ENCODE data around the gene FRK. TPM values are rescaled to one million over a fixed set of nuclear protein-coding genes. Genes with fewer than 3 reads are reported as not detected.

FRK gene
- total RNA-seq, 3 donors from 2014 or later, result 8.0 to 25.8 (median 23.2) TPM

DNA sequence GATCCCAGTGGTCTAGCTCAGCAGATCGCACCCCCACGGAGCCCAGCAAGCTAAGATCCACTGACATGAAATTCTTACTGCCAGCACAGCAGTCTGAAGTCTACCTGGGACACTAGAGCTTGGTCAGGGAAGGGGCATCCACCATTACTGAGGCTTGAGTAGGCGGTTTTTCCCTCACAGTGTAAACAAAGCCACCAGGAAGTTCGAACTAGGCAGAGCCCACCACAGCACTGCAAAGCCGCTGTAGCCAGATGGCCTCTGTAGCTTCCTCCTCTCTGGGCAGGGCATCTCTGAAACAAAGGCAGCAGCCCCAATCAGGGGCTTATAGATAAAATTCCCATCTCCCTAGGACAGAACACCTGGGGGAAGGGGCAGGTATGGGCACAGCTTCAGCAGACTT, 18.8 kb downstream of the FRK start:
- Histone ChIP-seq H3K9me3 (no peaks in the 10 kb centered on the region), H3K36me3 (ENCODE audit: low read depth) (no peaks in the 10 kb centered on the region), H3K4me1 (ENCODE audit: low read depth) (peaks cover 4% of the 10 kb centered on the region), H3K4me3 (no peak overlapping the region)
- intact Hi-C loops (cut with DNase I, micrococcal nuclease), result no loop called here
- TF ChIP-seq, protein P1, sequence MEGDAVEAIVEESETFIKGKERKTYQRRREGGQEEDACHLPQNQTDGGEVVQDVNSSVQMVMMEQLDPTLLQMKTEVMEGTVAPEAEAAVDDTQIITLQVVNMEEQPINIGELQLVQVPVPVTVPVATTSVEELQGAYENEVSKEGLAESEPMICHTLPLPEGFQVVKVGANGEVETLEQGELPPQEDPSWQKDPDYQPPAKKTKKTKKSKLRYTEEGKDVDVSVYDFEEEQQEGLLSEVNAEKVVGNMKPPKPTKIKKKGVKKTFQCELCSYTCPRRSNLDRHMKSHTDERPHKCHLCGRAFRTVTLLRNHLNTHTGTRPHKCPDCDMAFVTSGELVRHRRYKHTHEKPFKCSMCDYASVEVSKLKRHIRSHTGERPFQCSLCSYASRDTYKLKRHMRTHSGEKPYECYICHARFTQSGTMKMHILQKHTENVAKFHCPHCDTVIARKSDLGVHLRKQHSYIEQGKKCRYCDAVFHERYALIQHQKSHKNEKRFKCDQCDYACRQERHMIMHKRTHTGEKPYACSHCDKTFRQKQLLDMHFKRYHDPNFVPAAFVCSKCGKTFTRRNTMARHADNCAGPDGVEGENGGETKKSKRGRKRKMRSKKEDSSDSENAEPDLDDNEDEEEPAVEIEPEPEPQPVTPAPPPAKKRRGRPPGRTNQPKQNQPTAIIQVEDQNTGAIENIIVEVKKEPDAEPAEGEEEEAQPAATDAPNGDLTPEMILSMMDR (IDR thresholded peaks at IDR 0.05), result no peak
- no peak for ATAC-seq
- no peak for DNase-seq

DNA sequence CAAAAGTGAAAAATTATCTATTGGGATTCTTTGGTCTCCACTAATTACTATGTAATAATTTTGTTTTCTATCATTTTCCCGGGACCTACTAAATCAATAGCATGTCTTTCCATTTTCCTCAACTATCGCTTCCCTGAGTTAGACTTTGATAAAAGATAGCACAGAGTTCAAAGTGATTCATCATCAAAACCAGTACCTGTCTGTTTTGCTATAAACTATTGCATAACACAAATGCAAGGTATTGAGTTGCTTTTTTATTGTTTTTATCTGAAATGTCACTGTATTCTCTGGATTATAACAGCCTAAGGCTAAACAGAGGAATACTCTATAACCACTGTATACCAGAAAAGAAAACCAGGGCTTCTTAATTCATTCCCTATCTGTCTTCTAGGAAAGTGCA, 19.7 kb downstream of the FRK start:
- TF ChIP-seq, protein P1 (IDR thresholded peaks at IDR 0.05), result no peak
- ATAC-seq, result peak; percentile 44

DNA sequence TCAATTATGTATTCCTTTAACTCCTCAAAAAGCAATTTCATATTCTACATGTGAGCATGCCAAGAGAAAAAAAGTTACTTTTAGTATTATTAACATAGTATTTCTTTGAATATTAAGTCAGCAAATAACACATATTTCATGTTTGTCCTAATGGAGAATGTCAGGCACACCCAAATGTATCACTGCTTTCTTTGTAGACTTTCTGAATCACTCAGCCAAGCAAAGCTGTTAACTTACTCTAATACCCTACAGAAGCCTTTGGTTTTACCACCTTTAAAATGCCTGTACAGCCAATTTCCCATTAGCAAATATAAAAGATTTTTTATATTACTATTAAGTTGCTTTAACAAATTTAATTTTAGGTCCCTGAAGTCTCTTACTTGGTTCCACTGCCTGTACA, 23.8 kb downstream of the FRK start:
- Histone ChIP-seq H3K4me1 (ENCODE audit: low read depth) (peaks cover 8% of the 10 kb centered on the region), H3K9me3 (no peaks in the 10 kb centered on the region), H3K4me3 (no peak overlapping the region), H3K36me3 (ENCODE audit: low read depth) (no peaks in the 10 kb centered on the region)
- ATAC-seq (peak; percentile 54), DNase-seq (no peak)
- TF ChIP-seq, protein P1 (IDR thresholded peaks at IDR 0.05), result no peak
- intact Hi-C loops (cut with DNase I, micrococcal nuclease), result no loop called here

More for the DNA sequence above, 19.7 kb downstream of the FRK start:
- DNase-seq, result no peak
- no peaks in the 10 kb centered on the region for H3K9me3 ChIP-seq
- H3K4me1 ChIP-seq (ENCODE audit: low read depth), result peaks cover 8% of the 10 kb centered on the region
- H3K4me3 ChIP-seq, result no peak overlapping the region
- H3K36me3 ChIP-seq (ENCODE audit: low read depth), result no peaks in the 10 kb centered on the region
- intact Hi-C loops (cut with DNase I, micrococcal nuclease), result no loop called here

DNA sequence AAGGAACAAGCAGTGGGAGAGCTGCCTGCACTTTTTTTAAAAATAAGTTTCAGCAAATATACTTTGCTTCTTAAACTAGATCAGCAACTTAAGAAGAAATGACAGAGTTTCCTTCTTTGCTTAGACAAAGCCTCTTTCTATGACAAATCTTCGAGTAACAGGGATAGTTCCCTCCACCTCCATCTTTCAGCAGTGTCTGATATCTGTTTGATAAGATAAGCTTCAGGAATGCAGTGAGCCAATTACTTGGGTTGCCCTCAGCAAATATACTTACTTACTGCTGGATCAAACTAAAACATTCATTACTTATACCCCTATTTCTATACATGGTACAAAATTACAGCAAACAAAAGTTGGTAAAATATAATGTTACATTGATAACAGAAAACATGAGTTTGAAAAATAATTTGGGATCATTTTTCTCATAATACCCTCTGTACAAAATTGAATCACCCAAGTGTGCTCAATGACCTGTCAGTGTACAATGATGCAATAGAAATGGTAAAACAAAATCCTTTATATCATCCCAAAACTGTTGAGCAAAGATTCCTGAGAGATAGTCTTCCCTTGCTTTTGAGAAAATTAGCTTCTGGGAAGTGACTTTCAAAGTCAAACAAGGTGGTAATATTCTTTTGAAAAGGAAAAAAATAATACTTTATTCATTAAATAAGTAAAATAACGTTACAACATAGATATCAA, 24.5 kb downstream of the FRK start:
- intact Hi-C loops (cut with DNase I, micrococcal nuclease), result no loop called here
- TF ChIP-seq, protein P1 (IDR thresholded peaks at IDR 0.05), result no peak
- ATAC-seq, result no peak

DNA sequence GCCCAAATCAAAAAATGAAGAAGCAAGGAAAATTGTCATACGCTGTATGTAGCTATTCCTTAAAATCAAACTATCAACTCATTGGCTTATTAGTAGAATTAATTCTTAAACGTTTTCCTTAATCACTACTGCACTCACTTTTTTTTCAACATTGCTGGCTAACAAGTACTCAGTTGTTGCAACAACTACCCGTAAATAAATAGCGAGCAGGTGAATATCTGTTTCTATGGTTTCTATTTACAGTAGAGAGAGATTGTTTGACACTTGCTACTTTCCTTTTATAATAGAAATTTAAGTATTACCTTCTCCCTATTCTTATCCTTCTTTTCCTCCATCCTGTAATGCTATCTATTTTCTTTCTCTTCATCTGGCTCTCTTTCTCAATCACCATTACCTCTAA, 25.1 kb downstream of the FRK start:
- no peak overlapping the region for H3K4me3 ChIP-seq
- H3K4me1 ChIP-seq (ENCODE audit: low read depth), result peaks cover 8% of the 10 kb centered on the region
- ATAC-seq (no peak), DNase-seq (no peak)
- TF ChIP-seq, protein P1 (IDR thresholded peaks at IDR 0.05), result no peak
- H3K36me3 ChIP-seq (ENCODE audit: low read depth), result no peaks in the 10 kb centered on the region
- intact Hi-C loops (cut with DNase I, micrococcal nuclease), result no loop called here
- H3K9me3 ChIP-seq, result no peaks in the 10 kb centered on the region

More for the DNA sequence above, 24.5 kb downstream of the FRK start:
- no peak for DNase-seq
- H3K9me3 ChIP-seq, result no peaks in the 10 kb centered on the region
- H3K4me1 ChIP-seq (ENCODE audit: low read depth), result peaks cover 8% of the 10 kb centered on the region
- no peaks in the 10 kb centered on the region for H3K36me3 ChIP-seq (ENCODE audit: low read depth)
- H3K4me3 ChIP-seq, result no peak overlapping the region
